DOHH2 (cell line): ENCODE results near the gene DIS3L.

Experiments used
- H3F3A ChIP-seq: fragments of 200-600 bp; sonication (generic), shearing (Covaris generic); 2 replicates; pipeline ENCODE4 v1.6.0; 2016; ENCODE audit warnings: antibody characterized with exemption, mild to moderate bottlenecking; ENCODE audit not compliant: control insufficient read depth, insufficient read depth
- H3K27ac ChIP-seq: fragments of 200-600 bp; sonication (generic); 2 replicates; pipeline ENCODE4 v1.5.1; 2014; ENCODE audit warnings: low read depth, mild to moderate bottlenecking, low read length, moderate library complexity
- H3K27me3 ChIP-seq: fragments of 200-600 bp; sonication (generic); 2 replicates; pipeline ENCODE4 v1.6.1; 2014; ENCODE audit warnings: mild to moderate bottlenecking, low read length, mixed read lengths; ENCODE audit not compliant: control insufficient read depth
- H3K36me3 ChIP-seq: fragments of 200-600 bp; sonication (generic); 2 replicates; pipeline ENCODE4 v1.6.1; 2014; ENCODE audit warnings: mild to moderate bottlenecking, low read length, moderate library complexity, mixed read lengths; ENCODE audit not compliant: control insufficient read depth
- H3K4me1 ChIP-seq: fragments of 200-600 bp; sonication (generic); 2 replicates; pipeline ENCODE4 v1.6.1; 2014; ENCODE audit warnings: mild to moderate bottlenecking, low read length, mixed read lengths; ENCODE audit not compliant: control insufficient read depth
- H3K4me2 ChIP-seq: fragments of 200-600 bp; sonication (generic); 2 replicates; pipeline ENCODE4 v1.6.0; 2014; ENCODE audit warnings: mild to moderate bottlenecking, low read length, moderate library complexity
- H3K4me3 ChIP-seq: fragments of 200-600 bp; sonication (generic); 2 replicates; pipeline ENCODE4 v1.5.1; 2014; ENCODE audit warnings: mild to moderate bottlenecking, low read length, mixed read lengths
- H3K79me2 ChIP-seq: fragments of 200-600 bp; sonication (generic); 2 replicates; pipeline ENCODE4 v1.6.1; 2014; ENCODE audit warnings: mild to moderate bottlenecking, low read length, mixed read lengths; ENCODE audit not compliant: control insufficient read depth
- H3K9me2 ChIP-seq: fragments of 200-600 bp; sonication (generic); replicated peaks from 2 replicates; pipeline ENCODE4 v1.6.1; 2014; ENCODE audit warnings: mild to moderate bottlenecking, low read length, mixed read lengths; ENCODE audit not compliant: control insufficient read depth
- H3K9me3 ChIP-seq: fragments of 200-600 bp; sonication (generic); 2 replicates; pipeline ENCODE4 v1.6.1; 2014; ENCODE audit warnings: antibody characterized with exemption, low read length, mixed read lengths; ENCODE audit not compliant: control insufficient read depth, insufficient read depth
- H4K20me1 ChIP-seq: fragments of 200-600 bp; sonication (generic); 2 replicates; pipeline ENCODE4 v1.6.0; 2014; ENCODE audit warnings: low read depth, mild to moderate bottlenecking, antibody characterized with exemption, low read length, moderate library complexity; ENCODE audit not compliant: control insufficient read depth, insufficient read depth
- EZH2phosphoT487 ChIP-seq: fragments of 200-600 bp; sonication (generic); IDR thresholded peaks from 2 replicates; pipeline ENCODE4 v1.6.1; 2017; ENCODE audit warnings: borderline replicate concordance, mild to moderate bottlenecking, antibody characterized with exemption, low read length, moderate library complexity, mixed read lengths
- TF ChIP-seq, protein P1 (sequence below): fragments of 200-600 bp; sonication (generic); IDR thresholded peaks from one replicate; pipeline ENCODE4 v1.5.1; 2014; ENCODE audit warnings: antibody characterized with exemption, mild to moderate bottlenecking, low read depth, low read length; ENCODE audit not compliant: poor library complexity, severe bottlenecking

The DIS3L gene

DNA sequence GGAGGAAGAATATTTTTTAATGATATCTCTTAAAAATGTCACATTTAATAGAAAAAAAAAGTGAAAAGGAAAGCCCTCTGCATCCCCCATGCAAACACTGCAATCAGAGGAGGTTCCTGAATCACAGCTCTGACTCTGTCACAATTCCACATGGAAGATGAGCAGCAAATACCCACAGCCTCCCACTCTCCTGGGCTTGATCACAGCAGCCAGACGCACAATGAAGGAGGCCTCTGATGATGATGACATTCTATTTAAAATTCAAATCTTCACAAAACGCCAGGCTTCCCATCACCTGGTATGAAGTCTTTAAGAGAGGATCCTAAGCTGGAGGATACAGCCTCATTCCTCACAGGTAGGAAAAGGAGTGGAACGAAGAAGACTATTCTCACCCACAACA, 9.1 kb upstream of the DIS3L start:
- Histone ChIP-seq H3K27ac (no peak overlapping the region), H3K36me3 (peaks cover 6% of the 10 kb centered on the region; the same call in 1 of the 2 replicates), H3K4me1 (peaks cover 22% of the 10 kb centered on the region), H3K4me2 (no peak overlapping the region), H3K9me2 (no peaks in the 10 kb centered on the region), H3F3A (peaks cover 5% of the 10 kb centered on the region; the same call in 1 of the 2 replicates), H4K20me1 (no peaks in the 10 kb centered on the region), H3K79me2 (no peaks in the 10 kb centered on the region), H3K27me3 (no peaks in the 10 kb centered on the region), H3K4me3 (no peak overlapping the region), H3K9me3 (no peaks in the 10 kb centered on the region)
- TF ChIP-seq, protein P1, sequence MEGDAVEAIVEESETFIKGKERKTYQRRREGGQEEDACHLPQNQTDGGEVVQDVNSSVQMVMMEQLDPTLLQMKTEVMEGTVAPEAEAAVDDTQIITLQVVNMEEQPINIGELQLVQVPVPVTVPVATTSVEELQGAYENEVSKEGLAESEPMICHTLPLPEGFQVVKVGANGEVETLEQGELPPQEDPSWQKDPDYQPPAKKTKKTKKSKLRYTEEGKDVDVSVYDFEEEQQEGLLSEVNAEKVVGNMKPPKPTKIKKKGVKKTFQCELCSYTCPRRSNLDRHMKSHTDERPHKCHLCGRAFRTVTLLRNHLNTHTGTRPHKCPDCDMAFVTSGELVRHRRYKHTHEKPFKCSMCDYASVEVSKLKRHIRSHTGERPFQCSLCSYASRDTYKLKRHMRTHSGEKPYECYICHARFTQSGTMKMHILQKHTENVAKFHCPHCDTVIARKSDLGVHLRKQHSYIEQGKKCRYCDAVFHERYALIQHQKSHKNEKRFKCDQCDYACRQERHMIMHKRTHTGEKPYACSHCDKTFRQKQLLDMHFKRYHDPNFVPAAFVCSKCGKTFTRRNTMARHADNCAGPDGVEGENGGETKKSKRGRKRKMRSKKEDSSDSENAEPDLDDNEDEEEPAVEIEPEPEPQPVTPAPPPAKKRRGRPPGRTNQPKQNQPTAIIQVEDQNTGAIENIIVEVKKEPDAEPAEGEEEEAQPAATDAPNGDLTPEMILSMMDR, result no peak
- TF ChIP-seq EZH2phosphoT487, result no peak

DNA sequence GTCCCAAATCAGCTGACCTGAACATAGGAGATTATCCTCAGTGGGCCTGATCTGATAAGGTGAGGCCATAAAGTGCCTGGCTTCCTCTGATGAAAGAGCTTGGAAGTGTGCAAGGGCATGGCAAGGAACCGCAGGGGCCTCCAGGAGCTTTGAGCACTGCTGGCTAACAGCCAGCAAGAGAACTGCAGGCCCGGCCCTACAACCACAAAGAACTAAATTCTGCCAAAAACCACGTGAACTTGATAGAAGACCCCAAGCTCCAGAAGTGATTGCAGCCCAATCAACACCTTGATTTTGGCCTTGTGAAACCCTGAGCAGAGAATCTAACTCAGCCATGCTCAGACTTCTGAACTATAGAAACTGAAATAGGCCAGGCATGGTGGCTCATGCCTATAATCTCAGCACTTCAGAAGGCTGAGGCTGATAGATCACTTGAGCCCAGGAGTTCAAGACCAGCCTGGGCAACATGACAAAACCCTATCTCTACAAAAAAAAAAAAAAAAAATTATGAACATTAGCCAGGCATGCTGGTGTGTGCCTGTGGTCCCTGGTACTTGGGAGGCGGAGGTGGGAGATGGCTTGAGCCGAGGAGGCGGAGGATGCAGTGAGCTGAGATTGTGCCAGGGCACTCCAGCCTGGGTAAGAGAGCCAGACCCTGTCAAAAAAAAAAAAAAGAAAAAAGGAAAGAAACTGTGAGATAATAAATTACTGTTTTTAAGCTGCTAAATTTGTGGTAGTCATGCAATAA, 7.7 kb upstream of the DIS3L start:
- no peaks in the 10 kb centered on the region for H3K79me2 ChIP-seq
- H3K36me3 ChIP-seq, result peaks cover 6% of the 10 kb centered on the region; the same call in 1 of the 2 replicates
- no peaks in the 10 kb centered on the region for H3K9me3 ChIP-seq
- H3K4me1 ChIP-seq, result peaks cover 27% of the 10 kb centered on the region
- no peak for TF ChIP-seq EZH2phosphoT487
- TF ChIP-seq, protein P1, result no peak
- no peak overlapping the region for H3K4me2 ChIP-seq
- no peak overlapping the region for H3K4me3 ChIP-seq
- no peaks in the 10 kb centered on the region for H3K27me3 ChIP-seq
- peaks cover 5% of the 10 kb centered on the region; the same call in 1 of the 2 replicates for H3F3A ChIP-seq
- H3K27ac ChIP-seq, result no peak overlapping the region
- H4K20me1 ChIP-seq, result no peaks in the 10 kb centered on the region
- H3K9me2 ChIP-seq, result no peaks in the 10 kb centered on the region

DNA sequence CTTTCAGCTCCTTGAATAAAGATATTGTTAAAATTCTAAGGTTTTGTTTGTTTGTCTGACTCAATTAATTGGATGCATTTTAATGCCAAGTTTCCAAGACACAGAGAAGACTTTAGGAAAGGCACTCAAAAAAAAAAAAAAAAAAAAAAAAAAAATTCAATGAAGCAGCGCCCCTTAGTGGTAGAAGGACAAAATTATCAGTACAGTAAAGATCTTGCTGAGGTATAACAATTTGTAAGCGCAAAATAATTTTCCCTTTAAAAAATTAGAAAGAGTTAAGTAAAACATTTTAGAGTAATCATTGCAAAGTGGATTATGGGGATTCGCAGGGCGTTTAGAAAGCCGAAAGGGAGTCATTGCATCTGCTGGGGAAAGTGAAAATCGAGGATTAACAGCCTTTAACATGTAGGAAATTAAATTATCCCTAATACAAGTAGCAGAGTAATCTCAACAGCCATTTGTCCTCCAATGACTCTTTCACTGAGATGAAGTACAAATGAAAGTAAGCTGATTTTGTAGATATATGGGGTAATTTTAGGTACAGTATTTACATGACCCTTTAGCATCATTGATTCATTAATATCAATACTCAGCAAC, 5.8 kb upstream of the DIS3L start:
- Histone ChIP-seq H3K4me1 (peaks cover 43% of the 10 kb centered on the region), H3F3A (peaks cover 5% of the 10 kb centered on the region; the same call in 1 of the 2 replicates), H4K20me1 (no peaks in the 10 kb centered on the region), H3K27ac (no peak overlapping the region), H3K9me3 (no peaks in the 10 kb centered on the region), H3K9me2 (no peaks in the 10 kb centered on the region), H3K4me3 (no peak overlapping the region), H3K79me2 (peaks cover 15% of the 10 kb centered on the region), H3K4me2 (peak overlapping the region; percentile 15), H3K27me3 (no peaks in the 10 kb centered on the region), H3K36me3 (peaks cover 9% of the 10 kb centered on the region)
- TF ChIP-seq, protein P1, result peak; percentile 45
- no peak for TF ChIP-seq EZH2phosphoT487
